H9 (cell line): Measurements from ENCODE around the gene TMEM222. TPM values are rescaled to one million over a fixed set of nuclear protein-coding genes. Genes with fewer than 3 reads are reported as not detected.

ENCODE experiments used
- DNase-seq: peaks from one replicate; pipeline ENCODE4 v3.0.0-alpha.2; 2017
- H2AFZ ChIP-seq: one replicate; pipeline ENCODE4 v1.6.1; 2013; ENCODE audit warnings: mild to moderate bottlenecking, low read length, control low read depth, moderate library complexity
- H2AK5ac ChIP-seq: 2 replicates; pipeline ENCODE4 v1.6.1; 2013; ENCODE audit warnings: low read length, control low read depth, mixed read lengths; ENCODE audit not compliant: insufficient read length
- H2BK120ac ChIP-seq: one replicate; pipeline ENCODE4 v1.6.1; 2013; ENCODE audit warnings: low read depth, mild to moderate bottlenecking, low read length, control low read depth, inconsistent platforms; ENCODE audit not compliant: poor library complexity, severe bottlenecking
- H2BK12ac ChIP-seq: 2 replicates; pipeline ENCODE4 v1.6.1; 2013; ENCODE audit warnings: low read length, control low read depth, mixed read lengths, low read depth; ENCODE audit not compliant: insufficient read length
- H2BK15ac ChIP-seq: 2 replicates; pipeline ENCODE4 v1.6.1; 2013; ENCODE audit warnings: low read depth, low read length, control low read depth
- H2BK20ac ChIP-seq: one replicate; pipeline ENCODE4 v1.6.1; 2013; ENCODE audit warnings: low read depth, mild to moderate bottlenecking, low read length, control low read depth, inconsistent platforms; ENCODE audit not compliant: poor library complexity, severe bottlenecking
- H2BK5ac ChIP-seq: 2 replicates; pipeline ENCODE4 v1.6.1; 2013; ENCODE audit warnings: low read length, control low read depth, mixed read lengths; ENCODE audit not compliant: insufficient read length
- H3K14ac ChIP-seq: 2 replicates; pipeline ENCODE4 v1.6.1; 2013; ENCODE audit warnings: low read length, control low read depth; ENCODE audit not compliant: insufficient read depth
- H3K18ac ChIP-seq: 2 replicates; pipeline ENCODE4 v1.6.1; 2013; ENCODE audit warnings: low read depth, mild to moderate bottlenecking, mixed read lengths, low read length, control low read depth; ENCODE audit not compliant: insufficient read length
- H3K23ac ChIP-seq: 2 replicates; pipeline ENCODE4 v1.6.1; 2013; ENCODE audit warnings: low read length, control low read depth, mixed read lengths, low read depth; ENCODE audit not compliant: insufficient read length
- H3K23me2 ChIP-seq: 2 replicates; pipeline ENCODE4 v1.6.1; 2013; ENCODE audit warnings: low read depth, mild to moderate bottlenecking, mixed read lengths, low read length, control low read depth; ENCODE audit not compliant: insufficient read length, poor library complexity, severe bottlenecking
- H3K27ac ChIP-seq: 2 replicates; pipeline ENCODE4 v1.5.1; 2013; ENCODE audit warnings: low read length, control low read depth, mixed read lengths, low read depth; ENCODE audit not compliant: insufficient read length
- H3K27me3 ChIP-seq: 2 replicates; pipeline ENCODE4 v1.6.1; 2013; ENCODE audit warnings: low read length, control low read depth, inconsistent platforms; ENCODE audit not compliant: insufficient read depth
- H3K4ac ChIP-seq: 2 replicates; pipeline ENCODE4 v1.6.1; 2013; ENCODE audit warnings: low read depth, mild to moderate bottlenecking, control low read depth, inconsistent platforms, low read length, moderate library complexity
- H3K4me1 ChIP-seq: 2 replicates; pipeline ENCODE4 v1.6.1; 2013; ENCODE audit warnings: low read length, control low read depth, inconsistent platforms; ENCODE audit not compliant: insufficient read depth
- H3K4me2 ChIP-seq: 2 replicates; pipeline ENCODE4 v1.6.1; 2013; ENCODE audit warnings: low read length, control low read depth, mixed read lengths; ENCODE audit not compliant: insufficient read length, insufficient read depth
- H3K56ac ChIP-seq: 2 replicates; pipeline ENCODE4 v1.6.1; 2013; ENCODE audit warnings: low read depth, mild to moderate bottlenecking, mixed read lengths, low read length, control low read depth; ENCODE audit not compliant: insufficient read length
- H3K79me1 ChIP-seq: 2 replicates; pipeline ENCODE4 v1.6.1; 2013; ENCODE audit warnings: low read depth, mild to moderate bottlenecking, moderate library complexity, low read length, control low read depth, inconsistent platforms; ENCODE audit not compliant: insufficient read depth, poor library complexity, severe bottlenecking
- H3K79me2 ChIP-seq: 2 replicates; pipeline ENCODE4 v1.6.1; 2013; ENCODE audit warnings: low read length, control low read depth, inconsistent platforms; ENCODE audit not compliant: insufficient read depth
- H3K9ac ChIP-seq: 2 replicates; pipeline ENCODE4 v1.6.1; 2013; ENCODE audit warnings: low read length, control low read depth, mixed read lengths; ENCODE audit not compliant: insufficient read length; ENCODE audit errors: extremely low read depth
- H3K9me3 ChIP-seq: one replicate; pipeline ENCODE4 v1.6.1; 2013; ENCODE audit warnings: low read depth, low read length, inconsistent platforms; ENCODE audit not compliant: control insufficient read depth
- H3T11ph ChIP-seq: one replicate; pipeline ENCODE4 v1.6.1; 2013; ENCODE audit warnings: mild to moderate bottlenecking, low read length, control low read depth, inconsistent platforms
- H4K20me1 ChIP-seq: one replicate; pipeline ENCODE4 v1.6.1; 2013; ENCODE audit not compliant: control insufficient read depth, insufficient read length, insufficient read depth
- H4K5ac ChIP-seq: 2 replicates; pipeline ENCODE4 v1.6.1; 2013; ENCODE audit warnings: low read depth, mild to moderate bottlenecking, mixed read lengths, low read length, control low read depth; ENCODE audit not compliant: insufficient read length
- H4K8ac ChIP-seq: replicated peaks from 2 replicates; pipeline ENCODE4 v1.6.1; 2013; ENCODE audit warnings: low read length, control low read depth, mixed read lengths, low read depth; ENCODE audit not compliant: insufficient read length
- H4K91ac ChIP-seq: 2 replicates; pipeline ENCODE4 v1.6.1; 2013; ENCODE audit warnings: low read depth, mild to moderate bottlenecking, moderate library complexity, mixed read lengths, low read length, control low read depth; ENCODE audit not compliant: insufficient read length
- H3K27ac Mint-ChIP-seq, 3 experiments: 2 replicates in 2 of 3; 3 replicates in 1 of 3; pipeline ENCODE4 v1.8.0; 2020 to 2021; ENCODE audit warnings: mixed read lengths in 3 of 3, mild to moderate bottlenecking in 1 of 3, moderate library complexity in 1 of 3
- H3K27me3 Mint-ChIP-seq: 2 replicates; pipeline ENCODE4 v1.8.0; 2021; ENCODE audit warnings: low read depth, mild to moderate bottlenecking, moderate library complexity, mixed read lengths
- H3K36me3 Mint-ChIP-seq, 3 experiments: 2 replicates in 2 of 3; 3 replicates in 1 of 3; pipeline ENCODE4 v1.8.0; 2020 to 2021; ENCODE audit warnings: low read depth in 3 of 3, mixed read lengths in 3 of 3; ENCODE audit not compliant: insufficient read depth in 1 of 3
- H3K4me1 Mint-ChIP-seq, 2 experiments: 2 replicates each; pipeline ENCODE4 v1.8.0; 2020; ENCODE audit warnings: mixed read lengths in 2 of 2
- H3K4me3 Mint-ChIP-seq, 2 experiments: 2 replicates in 1 of 2; 3 replicates in 1 of 2; pipeline ENCODE4 v1.8.0; 2020 to 2021; ENCODE audit warnings: mild to moderate bottlenecking in 2 of 2, mixed read lengths in 2 of 2, moderate library complexity in 1 of 2
- H3K9me3 Mint-ChIP-seq, 2 experiments: 2 replicates in 1 of 2; 3 replicates in 1 of 2; pipeline ENCODE4 v1.8.0; 2020; ENCODE audit warnings: mild to moderate bottlenecking in 2 of 2, mixed read lengths in 2 of 2, moderate library complexity in 1 of 2
- WGBS: extraction: QIAGEN DNeasy Blood & Tissue Kit; methylation state at CpG from one replicate; pipeline ENCODE4 v1.1.7; 2013; ENCODE audit warnings: missing lambda C conversion rate, low lambda C conversion rate, mixed read lengths; ENCODE audit not compliant: insufficient read length; ENCODE audit errors: extremely low coverage; 5-methylcytosine and 5-hydroxymethylcytosine counted together
- total RNA-seq: library from RNA; stranded (reverse); gene quantifications from 2 replicates; pipeline ENCODE4 v1.2.1, GENCODE V29; 2021
- TF ChIP-seq, protein P1 (sequence below): fragments of 200-600 bp; sonication (generic); conservative IDR thresholded peaks from 3 replicates; pipeline ENCODE4 v1.8.0; 2021; ENCODE audit warnings: antibody characterized with exemption, mild to moderate bottlenecking

TMEM222 gene
- total RNA-seq, 1 experiment from 2014 or later: 36.8 TPM

GRCh38 chr1:27372022-27372807 is 50.3 kb downstream of the TMEM222 start:
- H2BK12ac ChIP-seq: no peak overlapping the region
- no peaks in the 10 kb centered on the region for H3K9me3 ChIP-seq
- no peak overlapping the region; the same call in 1 of the 2 replicates for H3K14ac ChIP-seq
- H3K4ac ChIP-seq: no peak overlapping the region
- peak overlapping the region in 1 of 3 experiments; percentile 70; a peak in 1 of 7 replicates for H3K27ac Mint-ChIP-seq
- peaks cover 2% of the 10 kb centered on the region for H3K23me2 ChIP-seq
- no peaks in the 10 kb centered on the region for H4K20me1 ChIP-seq
- no peaks in the 10 kb centered on the region; the same call in 1 of the 2 replicates for H3K4me1 ChIP-seq
- H3T11ph ChIP-seq: no peak overlapping the region
- no peak overlapping the region for H2BK5ac ChIP-seq
- H4K8ac ChIP-seq: no peak overlapping the region
- peaks cover 3 to 25% of the 10 kb centered on the region in 2 experiments for H3K4me1 Mint-ChIP-seq
- H3K79me2 ChIP-seq: no peaks in the 10 kb centered on the region
- no peak overlapping the region for H2BK20ac ChIP-seq
- no peak overlapping the region for H3K4me3 Mint-ChIP-seq
- no peak overlapping the region for H3K23ac ChIP-seq
- H3K27ac ChIP-seq: no peak overlapping the region
- no CpG with 5 or more reads among the region's 19 CpGs for WGBS
- no peaks in the 10 kb centered on the region for H3K9me3 Mint-ChIP-seq
- no peak overlapping the region for H2BK15ac ChIP-seq
- no peak for DNase-seq
- no peaks in the 10 kb centered on the region for H3K36me3 Mint-ChIP-seq
- H3K27me3 Mint-ChIP-seq: peaks cover 11% of the 10 kb centered on the region
- H2AK5ac ChIP-seq: no peak overlapping the region
- no peaks in the 10 kb centered on the region for H3K79me1 ChIP-seq
- no peak overlapping the region for H3K9ac ChIP-seq
- H2AFZ ChIP-seq: no peak overlapping the region
- TF ChIP-seq, protein P1, sequence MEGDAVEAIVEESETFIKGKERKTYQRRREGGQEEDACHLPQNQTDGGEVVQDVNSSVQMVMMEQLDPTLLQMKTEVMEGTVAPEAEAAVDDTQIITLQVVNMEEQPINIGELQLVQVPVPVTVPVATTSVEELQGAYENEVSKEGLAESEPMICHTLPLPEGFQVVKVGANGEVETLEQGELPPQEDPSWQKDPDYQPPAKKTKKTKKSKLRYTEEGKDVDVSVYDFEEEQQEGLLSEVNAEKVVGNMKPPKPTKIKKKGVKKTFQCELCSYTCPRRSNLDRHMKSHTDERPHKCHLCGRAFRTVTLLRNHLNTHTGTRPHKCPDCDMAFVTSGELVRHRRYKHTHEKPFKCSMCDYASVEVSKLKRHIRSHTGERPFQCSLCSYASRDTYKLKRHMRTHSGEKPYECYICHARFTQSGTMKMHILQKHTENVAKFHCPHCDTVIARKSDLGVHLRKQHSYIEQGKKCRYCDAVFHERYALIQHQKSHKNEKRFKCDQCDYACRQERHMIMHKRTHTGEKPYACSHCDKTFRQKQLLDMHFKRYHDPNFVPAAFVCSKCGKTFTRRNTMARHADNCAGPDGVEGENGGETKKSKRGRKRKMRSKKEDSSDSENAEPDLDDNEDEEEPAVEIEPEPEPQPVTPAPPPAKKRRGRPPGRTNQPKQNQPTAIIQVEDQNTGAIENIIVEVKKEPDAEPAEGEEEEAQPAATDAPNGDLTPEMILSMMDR: no peak
- no peak overlapping the region for H3K18ac ChIP-seq
- no peak overlapping the region for H4K91ac ChIP-seq
- H3K4me2 ChIP-seq: no peak overlapping the region
- H4K5ac ChIP-seq: no peak overlapping the region
- H3K27me3 ChIP-seq: no peaks in the 10 kb centered on the region
- no peak overlapping the region for H2BK120ac ChIP-seq
- H3K56ac ChIP-seq: no peak overlapping the region
